ENCODE data around the gene L3MBTL2.
"Not testable (repeated sequence)": the region's sequence is repeated elsewhere in the genome, so short reads cannot be mapped to it uniquely, and the experiment has no call there.

The L3MBTL2 gene

GRCh38 chr22:41204992-41205900 lies at the start of gene L3MBTL2:
Gene L3MBTL2 (plus strand): TSS chr22:41205312. CDS start chr22:41205363, 51 bp downstream.
- peak; percentile 91 for DNase-seq (ENCODE audit: low read depth)

- no peak for DNase-seq (ENCODE audit: low read depth)
These were observed 48.0 kb upstream of the L3MBTL2 start for GRCh38 chr22:41157083-41157482.

DNA sequence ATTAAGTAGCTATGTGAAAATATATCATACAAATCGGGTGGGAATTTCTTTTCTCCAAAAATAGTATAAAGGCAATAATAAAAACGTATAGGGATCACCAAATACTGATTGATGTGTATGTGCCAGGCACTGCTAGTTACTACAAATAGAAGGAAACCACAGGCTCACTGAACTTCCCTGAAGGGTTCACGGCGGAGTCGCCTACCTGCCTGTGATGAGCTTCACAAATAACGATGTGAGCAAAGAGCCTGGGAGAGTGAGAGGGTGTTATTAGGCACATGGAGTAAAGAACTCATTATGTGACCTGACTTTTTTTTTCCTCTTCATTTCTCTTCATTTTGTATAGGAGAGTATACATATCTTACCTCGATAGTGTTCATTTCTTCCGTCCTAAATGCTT lies 36.0 kb upstream of the L3MBTL2 start:
- DNase-seq (ENCODE audit: low read depth) = no peak

DNA sequence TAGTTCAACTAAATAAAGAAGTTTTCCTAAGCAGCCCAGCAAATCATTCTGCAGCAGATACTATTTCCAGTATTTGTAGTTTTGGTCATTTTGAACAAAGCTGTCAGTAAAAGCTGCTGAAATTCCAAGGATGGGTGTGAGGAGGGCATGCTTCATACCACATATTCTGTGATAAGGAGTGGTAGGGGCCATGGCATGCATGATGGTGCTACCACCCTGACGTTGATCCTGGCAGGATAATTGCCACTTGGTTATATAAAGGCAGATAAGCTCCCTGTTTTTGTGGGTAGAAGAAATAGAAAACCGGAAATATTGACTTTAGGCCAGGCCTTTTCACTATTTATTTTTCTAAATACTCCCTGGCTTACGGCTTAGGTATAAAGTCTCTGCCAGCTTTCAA lies 33.1 kb upstream of the L3MBTL2 start:
- DNase-seq (ENCODE audit: low read depth) = no peak

DNA sequence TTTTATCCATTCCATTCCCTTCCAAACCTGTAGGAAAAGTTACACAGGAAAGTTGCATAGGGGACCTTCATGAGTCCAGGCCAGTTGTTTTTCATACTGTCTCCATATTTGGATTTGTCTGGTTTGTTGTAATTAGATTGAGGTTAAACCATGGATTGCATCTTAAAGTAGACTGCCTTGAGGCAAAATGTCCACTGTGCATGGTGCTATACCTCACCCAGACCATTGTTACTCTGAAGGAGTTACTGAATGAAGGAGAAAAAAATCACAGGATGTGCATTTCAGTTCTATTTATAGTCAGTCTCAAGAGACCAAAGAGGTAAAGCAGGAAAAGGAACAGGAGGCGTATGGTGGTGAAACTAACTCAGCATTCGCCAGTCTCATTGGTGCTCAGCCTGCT lies 29.6 kb upstream of the L3MBTL2 start:
- no peak for DNase-seq (ENCODE audit: low read depth)

GRCh38 chr22:41177040-41177621 lies 28.0 kb upstream of the L3MBTL2 start:
- no peak for DNase-seq (ENCODE audit: low read depth)

- no peak for DNase-seq (ENCODE audit: low read depth)
These were observed 27.3 kb upstream of the L3MBTL2 start for GRCh38 chr22:41177622-41178424.

DNA sequence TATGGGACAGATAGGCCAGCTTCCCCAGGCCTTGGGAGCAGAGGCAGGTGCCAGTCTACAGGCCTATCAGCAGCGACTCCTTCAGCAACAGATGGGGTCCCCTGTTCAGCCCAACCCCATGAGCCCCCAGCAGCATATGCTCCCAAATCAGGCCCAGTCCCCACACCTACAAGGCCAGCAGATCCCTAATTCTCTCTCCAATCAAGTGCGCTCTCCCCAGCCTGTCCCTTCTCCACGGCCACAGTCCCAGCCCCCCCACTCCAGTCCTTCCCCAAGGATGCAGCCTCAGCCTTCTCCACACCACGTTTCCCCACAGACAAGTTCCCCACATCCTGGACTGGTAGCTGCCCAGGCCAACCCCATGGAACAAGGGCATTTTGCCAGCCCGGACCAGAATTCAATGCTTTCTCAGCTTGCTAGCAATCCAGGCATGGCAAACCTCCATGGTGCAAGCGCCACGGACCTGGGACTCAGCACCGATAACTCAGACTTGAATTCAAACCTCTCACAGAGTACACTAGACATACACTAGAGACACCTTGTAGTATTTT lies 26.6 kb upstream of the L3MBTL2 start:
- no peak for DNase-seq (ENCODE audit: low read depth)

DNA sequence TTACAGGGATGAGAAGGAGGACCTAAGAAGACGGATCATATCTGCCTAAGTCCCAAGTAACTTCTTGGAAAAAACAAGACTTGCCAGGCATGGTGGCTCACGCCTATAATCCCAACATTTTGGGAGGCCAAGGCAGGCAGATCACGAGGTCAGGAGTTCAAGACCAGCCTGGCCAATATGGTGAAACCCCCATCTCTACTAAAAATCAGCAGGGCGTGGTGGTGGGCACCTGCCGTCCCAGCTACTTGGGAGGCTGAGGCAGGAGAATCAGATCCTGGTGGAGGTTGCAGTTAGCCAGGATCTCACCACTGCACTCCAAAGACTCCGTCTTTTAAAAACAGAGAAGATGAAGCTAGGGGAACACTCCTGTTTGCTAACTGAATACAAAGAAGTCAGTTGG lies 24.8 kb upstream of the L3MBTL2 start:
- DNase-seq (ENCODE audit: low read depth) = not testable (repeated sequence)

GRCh38 chr22:41180926-41181325 lies 24.2 kb upstream of the L3MBTL2 start:
- DNase-seq (ENCODE audit: low read depth) = no peak

DNA sequence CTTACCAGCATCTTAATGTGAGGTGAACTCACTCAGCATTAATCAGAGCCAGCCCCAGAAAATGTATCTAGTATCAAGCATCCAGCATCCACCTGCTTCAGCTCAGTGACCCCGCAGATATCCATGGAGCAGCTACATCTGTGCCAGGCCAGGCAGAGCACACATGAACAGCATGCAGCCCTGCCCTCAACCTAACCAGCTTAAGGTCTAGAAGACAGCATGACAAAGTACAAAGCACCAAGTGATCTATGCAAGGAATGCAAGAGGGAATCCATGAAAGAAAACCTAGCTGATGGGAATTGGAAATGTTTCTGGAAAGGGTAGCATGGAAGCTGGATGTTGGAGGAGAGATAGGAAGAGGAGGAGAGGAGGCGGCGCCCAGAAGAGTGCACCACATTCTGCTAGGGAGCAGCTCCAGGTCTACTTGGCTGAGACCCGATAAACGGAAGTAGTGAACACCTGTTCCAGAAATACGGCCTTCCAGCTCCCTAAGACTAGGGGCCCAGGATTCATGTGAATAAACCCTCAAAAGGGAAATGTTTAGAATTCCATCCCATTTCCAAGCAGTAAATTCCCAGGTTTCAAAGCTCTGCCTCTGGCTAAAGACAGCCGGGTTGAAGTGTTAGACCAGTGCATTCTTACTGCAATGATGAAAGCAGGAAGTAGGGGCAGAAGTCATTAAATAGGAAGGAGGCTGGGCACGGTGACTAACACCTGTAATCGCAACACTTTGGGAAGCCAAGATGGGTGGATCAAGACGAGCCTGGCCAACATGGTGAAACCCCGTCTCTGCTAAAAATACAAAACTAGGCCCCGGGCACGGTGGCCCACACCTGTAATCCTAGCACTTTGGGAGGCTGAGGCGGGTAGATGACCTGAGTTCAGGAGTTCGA lies 23.5 kb upstream of the L3MBTL2 start:
- DNase-seq (ENCODE audit: low read depth) = no peak

DNA sequence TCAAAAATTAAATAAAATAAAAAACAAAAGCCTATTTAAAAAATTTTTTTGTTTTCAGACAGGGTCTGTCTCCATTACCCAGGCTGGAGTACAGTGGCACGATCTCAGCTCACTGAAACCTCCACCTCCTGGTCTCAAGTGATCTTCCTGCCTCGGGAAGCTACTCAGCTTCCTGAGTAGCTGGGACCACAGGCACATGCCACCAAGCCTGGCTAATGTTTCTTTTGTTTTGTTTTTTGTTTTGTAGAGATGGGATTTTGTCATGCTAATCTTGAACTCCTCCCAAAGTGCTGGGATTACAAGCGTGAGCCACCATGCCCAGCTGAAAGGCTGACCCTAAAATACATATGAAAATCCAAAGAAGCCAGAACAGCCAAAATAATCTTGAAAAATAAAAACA lies 20.4 kb upstream of the L3MBTL2 start:
- no peak for DNase-seq (ENCODE audit: low read depth)

- DNase-seq (ENCODE audit: low read depth) = no peak
These were observed 13.6 kb upstream of the L3MBTL2 start for GRCh38 chr22:41191467-41191866.

GRCh38 chr22:41193829-41194228 lies 11.3 kb upstream of the L3MBTL2 start:
- DNase-seq (ENCODE audit: low read depth) = no peak

DNA sequence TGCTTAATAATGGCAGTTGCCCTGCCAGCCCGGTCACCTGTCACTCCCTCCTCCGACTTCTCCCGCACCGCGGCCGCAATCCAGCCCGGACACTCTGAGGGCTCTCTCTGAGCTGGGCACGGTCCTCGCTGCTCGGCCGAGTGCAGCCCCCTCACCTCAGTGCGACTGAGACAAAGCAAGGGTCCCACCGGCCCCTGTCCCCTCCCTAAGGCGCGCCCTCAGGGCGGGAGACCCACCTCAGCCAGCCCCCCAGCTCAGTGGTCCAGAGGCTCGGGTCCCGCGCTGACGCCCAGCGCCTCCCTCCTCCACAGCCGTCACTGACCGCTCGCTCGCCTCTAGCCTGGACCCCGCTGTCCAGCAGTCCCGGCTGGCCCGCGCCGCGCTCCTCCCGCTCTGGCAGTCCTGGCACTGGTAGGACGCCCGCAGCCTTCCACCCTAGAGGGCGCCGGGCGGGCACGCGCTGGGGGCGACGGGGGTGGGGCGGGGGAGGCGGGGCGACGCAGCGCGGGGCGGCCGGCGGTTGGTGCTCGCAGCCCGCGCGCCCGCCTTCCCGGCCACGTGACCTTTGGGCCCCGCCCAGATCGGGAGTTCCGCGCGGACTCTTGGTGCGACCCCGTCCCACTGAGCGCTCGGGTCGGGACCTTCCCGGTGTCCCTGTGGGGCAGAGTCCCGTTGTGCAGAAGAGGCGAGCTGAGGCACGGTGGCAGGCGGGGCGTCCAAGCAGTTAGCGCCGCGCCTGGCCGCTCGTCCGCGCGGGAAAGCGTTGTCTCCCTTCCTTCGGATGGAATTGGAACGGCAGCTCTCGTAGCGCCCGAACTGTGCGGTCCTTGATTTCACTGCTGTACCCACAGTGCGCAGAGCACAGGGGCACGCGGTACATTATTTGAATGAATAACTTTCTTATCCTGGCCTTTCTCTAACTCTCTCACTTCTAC lies 7.8 kb upstream of the L3MBTL2 start:
- DNase-seq (ENCODE audit: low read depth) = peak; percentile 62

- no peak for DNase-seq (ENCODE audit: low read depth)
These were observed 7.0 kb upstream of the L3MBTL2 start for GRCh38 chr22:41198027-41198580.

GRCh38 chr22:41201141-41201540 lies 4.0 kb upstream of the L3MBTL2 start:
- no peak for DNase-seq (ENCODE audit: low read depth)

GRCh38 chr22:41203118-41203517 lies 2.0 kb upstream of the L3MBTL2 start:
- no peak for DNase-seq (ENCODE audit: low read depth)

- DNase-seq (ENCODE audit: low read depth) = no peak
These were observed 1.0 kb upstream of the L3MBTL2 start for GRCh38 chr22:41204066-41204465.

GRCh38 chr22:41206719-41207118 lies 1.6 kb downstream of the L3MBTL2 start:
- no peak for DNase-seq (ENCODE audit: low read depth)

Data from stimulated activated CD8-positive, alpha-beta memory T cell treated with anti-CD3 and anti-CD28 coated beads, Interleukin-15, amount 100 ng/mL, for 24 hours (primary cell).